Suprapubic skin (tissue), 4 donors: Measurements from ENCODE around the gene GRIFIN. TPM values are rescaled to one million over a fixed set of nuclear protein-coding genes. Genes with fewer than 3 reads are reported as not detected.
A peak's percentile ranks its signal among the peaks of the same experiment; 100 is the strongest.

Experiments used
- DNase-seq, 2 donors: peaks; one replicate each; pipeline ENCODE4 v3.0.0-alpha.2; 2019; ENCODE audit warnings: low spot score in 2 of 2
- H3K27ac ChIP-seq: fragments of 200-600 bp; sonication (generic); one replicate; pipeline ENCODE4 v1.5.1; 2019
- H3K27me3 ChIP-seq: fragments of 200-600 bp; sonication (generic); one replicate; pipeline ENCODE4 v1.5.1; 2019
- H3K36me3 ChIP-seq: fragments of 200-600 bp; sonication (generic); one replicate; pipeline ENCODE4 v1.5.1; 2019
- H3K4me1 ChIP-seq: fragments of 200-600 bp; sonication (generic); one replicate; pipeline ENCODE4 v1.5.1; 2019
- H3K4me3 ChIP-seq: fragments of 200-600 bp; sonication (generic); one replicate; pipeline ENCODE4 v1.5.1; 2019; ENCODE audit warnings: mild to moderate bottlenecking
- H3K9me3 ChIP-seq: fragments of 200-600 bp; sonication (generic); one replicate; pipeline ENCODE4 v1.5.1; 2019
- CTCF ChIP-seq, 2 donors: fragments of 200-600 bp in 1 of 2; fragments of 450-650 bp in 1 of 2; sonication (generic) in 1 of 2; IDR thresholded peaks; one replicate each; pipeline ENCODE4 v1.5.1; 2016 to 2019; ENCODE audit warnings: antibody characterized with exemption in 2 of 2, mild to moderate bottlenecking in 1 of 2, moderate library complexity in 1 of 2
- EP300 ChIP-seq: sonication (generic); formaldehyde crosslinking; IDR thresholded peaks from one replicate; pipeline ENCODE4 v1.6.1; 2017; ENCODE audit warnings: antibody characterized with exemption
- POLR2A ChIP-seq, 2 donors: fragments of 450-650 bp; IDR thresholded peaks; one replicate each; pipeline ENCODE4 v1.6.1; 2017; ENCODE audit warnings: antibody characterized with exemption in 2 of 2, mild to moderate bottlenecking in 2 of 2, moderate library complexity in 2 of 2
- POLR2AphosphoS5 ChIP-seq, 3 donors: sonication (generic); formaldehyde crosslinking; IDR thresholded peaks; one replicate each; pipeline ENCODE4 v1.6.1; 2017; ENCODE audit warnings: antibody characterized with exemption in 3 of 3
- WGBS: methylation state at CpG from one replicate; pipeline ENCODE4 v1.1.5; 2018; 5-methylcytosine and 5-hydroxymethylcytosine counted together
- total RNA-seq, 4 donors: library from RNA; depleted of rRNA; stranded (reverse); fragments of >200 nt; gene quantifications; one replicate each; pipeline ENCODE4 v1.1.0, GENCODE V29; 2016

Gene GRIFIN
- total RNA-seq, result not detected

- no peak within 1 kb of the TSS for H3K27ac ChIP-seq
- no peak for TF ChIP-seq POLR2AphosphoS5 (IDR thresholded peaks at IDR 0.05)
- H3K27me3 ChIP-seq, result no peaks in the 10 kb centered on the region
- no peaks in the 10 kb centered on the region for H3K36me3 ChIP-seq
- H3K9me3 ChIP-seq, result no peaks in the 10 kb centered on the region
- 46% methylated on average over 2 of the region's 16 CpGs for WGBS
- H3K4me3 ChIP-seq, result no peak within 1 kb of the TSS
- DNase-seq, result no peak
- H3K4me1 ChIP-seq, result peaks cover 32% of the 10 kb centered on the region
Measured at GRCh38 chr7:2476298-2476697, at the start of gene GRIFIN. Gene GRIFIN, minus strand, starts transcription at chr7:2476398. Its CDS starts 15 bp downstream, at chr7:2476383.

- Histone ChIP-seq H3K9me3 (no peaks in the 10 kb centered on the region), H3K27ac (peak overlapping the region; percentile 90), H3K4me3 (peak overlapping the region; percentile 64), H3K36me3 (peaks cover 14% of the 10 kb centered on the region), H3K27me3 (peaks cover 7% of the 10 kb centered on the region), H3K4me1 (peaks cover 100% of the 10 kb centered on the region)
- WGBS, result 57% methylated on average over 7 of the region's 53 CpGs
- no peak for DNase-seq
- TF ChIP-seq POLR2AphosphoS5 (IDR thresholded peaks at IDR 0.05) (no peak), POLR2A (IDR thresholded peaks at IDR 0.05) (no peak), CTCF (IDR thresholded peaks at IDR 0.05) (no peak)
Measured at GRCh38 chr7:2524808-2525657, 48.8 kb upstream of the GRIFIN start.

GRCh38 chr7:2523941-2524807, 48.0 kb upstream of the GRIFIN start:
- peak overlapping the region; percentile 90 for H3K27ac ChIP-seq
- H3K4me3 ChIP-seq, result peak overlapping the region; percentile 64
- peaks cover 7% of the 10 kb centered on the region for H3K27me3 ChIP-seq
- H3K9me3 ChIP-seq, result no peaks in the 10 kb centered on the region
- no peak for DNase-seq
- WGBS, result 11% methylated on average over 10 of the region's 51 CpGs
- H3K4me1 ChIP-seq, result peaks cover 97% of the 10 kb centered on the region
- peaks cover 14% of the 10 kb centered on the region for H3K36me3 ChIP-seq
- peak in 2 of 3 donors; percentile 31 to 67 for TF ChIP-seq POLR2AphosphoS5 (IDR thresholded peaks at IDR 0.05)
- TF ChIP-seq EP300, result no peak
- TF ChIP-seq POLR2A (IDR thresholded peaks at IDR 0.05), result no peak

GRCh38 chr7:2523461-2523936, 47.3 kb upstream of the GRIFIN start:
- peak overlapping the region; percentile 90 for H3K27ac ChIP-seq
- peaks cover 14% of the 10 kb centered on the region for H3K36me3 ChIP-seq
- peaks cover 97% of the 10 kb centered on the region for H3K4me1 ChIP-seq
- no CpG with 5 or more reads among the region's 22 CpGs for WGBS
- DNase-seq, result no peak
- H3K4me3 ChIP-seq, result peak overlapping the region; percentile 64
- H3K27me3 ChIP-seq, result peaks cover 7% of the 10 kb centered on the region
- H3K9me3 ChIP-seq, result no peaks in the 10 kb centered on the region
- TF ChIP-seq POLR2AphosphoS5 (IDR thresholded peaks at IDR 0.05) (peak in 1 of 3 donors; percentile 22), CTCF (IDR thresholded peaks at IDR 0.05) (no peak)

- H3K4me3 ChIP-seq, result peak overlapping the region; percentile 64
- H3K9me3 ChIP-seq, result no peaks in the 10 kb centered on the region
- TF ChIP-seq CTCF (IDR thresholded peaks at IDR 0.05), result no peak
- TF ChIP-seq EP300, result no peak
- TF ChIP-seq POLR2A (IDR thresholded peaks at IDR 0.05), result no peak
- no peak for TF ChIP-seq POLR2AphosphoS5 (IDR thresholded peaks at IDR 0.05)
- H3K4me1 ChIP-seq, result peaks cover 97% of the 10 kb centered on the region
- H3K36me3 ChIP-seq, result peaks cover 14% of the 10 kb centered on the region
- 29% methylated on average over 12 of the region's 19 CpGs for WGBS
- H3K27me3 ChIP-seq, result peaks cover 7% of the 10 kb centered on the region
- peak overlapping the region; percentile 90 for H3K27ac ChIP-seq
- no peak for DNase-seq
Measured at GRCh38 chr7:2522780-2523433, 46.7 kb upstream of the GRIFIN start.
